Thyroid gland (tissue), 4 donors: ENCODE measurements around the gene OR52D1. TPM values are rescaled to one million over a fixed set of nuclear protein-coding genes. Genes with fewer than 3 reads are reported as not detected.

ENCODE experiments used
- DNase-seq, 2 donors: peaks; one replicate each; pipeline ENCODE4 v3.0.0-alpha.2; 2019
- H3K27ac ChIP-seq, 3 donors: fragments of 200-600 bp; sonication (generic); 1 replicate in 2 of 3; 2 replicates in 1 of 3; pipeline ENCODE4 v1.5.1; 2016 to 2019; ENCODE audit warnings: mild to moderate bottlenecking in 1 of 3, moderate library complexity in 1 of 3
- H3K27me3 ChIP-seq: fragments of 200-600 bp; sonication (generic); one replicate; pipeline ENCODE4 v1.5.1; 2019
- H3K36me3 ChIP-seq, 2 donors: fragments of 200-600 bp; sonication (generic); one replicate each; pipeline ENCODE4 v1.5.1; 2016 to 2019
- H3K4me1 ChIP-seq, 2 donors: fragments of 200-600 bp; sonication (generic); one replicate each; pipeline ENCODE4 v1.5.1; 2017 to 2019
- H3K4me3 ChIP-seq, 3 donors: fragments of 200-600 bp; sonication (generic); replicated peaks in 1 of 3; 1 replicate in 2 of 3; 2 replicates in 1 of 3; pipeline ENCODE4 v1.5.1; 2016; ENCODE audit warnings: mild to moderate bottlenecking in 1 of 3
- H3K9me3 ChIP-seq: fragments of 200-600 bp; sonication (generic); one replicate; pipeline ENCODE4 v1.5.1; 2017
- POLR2A ChIP-seq, 2 donors: fragments of 450-650 bp; IDR thresholded peaks; one replicate each; pipeline ENCODE4 v1.6.1; 2017; ENCODE audit warnings: antibody characterized with exemption in 2 of 2, mild to moderate bottlenecking in 2 of 2, moderate library complexity in 1 of 2
- WGBS, 2 donors: methylation state at CpG; one replicate each; pipeline ENCODE4 v1.1.5; 2017; 5-methylcytosine and 5-hydroxymethylcytosine counted together
- intact Hi-C: fragments of 100-400 bp; cut with DNase I; formaldehyde crosslinking; loops from one replicate; pipeline ENCODE4 v1.15.1; 2023
- total RNA-seq, 4 donors: library from RNA; depleted of rRNA; stranded (reverse); fragments of >200 nt; gene quantifications; one replicate each; pipeline ENCODE4 v1.2.3, GENCODE V29; 2016
- TF ChIP-seq, protein P1 (sequence below), 6 experiments: fragments of 200-600 bp in 3 of 6; fragments of 450-650 bp in 3 of 6; sonication (generic) in 3 of 6; IDR thresholded peaks; one replicate each; pipeline ENCODE4 v1.5.1; 2016 to 2019; ENCODE audit warnings: antibody characterized with exemption in 6 of 6, mild to moderate bottlenecking in 2 of 6, inconsistent platforms in 1 of 6, moderate library complexity in 1 of 6

OR52D1 gene
- total RNA-seq, 4 donors from 2014 or later, result not detected

DNA sequence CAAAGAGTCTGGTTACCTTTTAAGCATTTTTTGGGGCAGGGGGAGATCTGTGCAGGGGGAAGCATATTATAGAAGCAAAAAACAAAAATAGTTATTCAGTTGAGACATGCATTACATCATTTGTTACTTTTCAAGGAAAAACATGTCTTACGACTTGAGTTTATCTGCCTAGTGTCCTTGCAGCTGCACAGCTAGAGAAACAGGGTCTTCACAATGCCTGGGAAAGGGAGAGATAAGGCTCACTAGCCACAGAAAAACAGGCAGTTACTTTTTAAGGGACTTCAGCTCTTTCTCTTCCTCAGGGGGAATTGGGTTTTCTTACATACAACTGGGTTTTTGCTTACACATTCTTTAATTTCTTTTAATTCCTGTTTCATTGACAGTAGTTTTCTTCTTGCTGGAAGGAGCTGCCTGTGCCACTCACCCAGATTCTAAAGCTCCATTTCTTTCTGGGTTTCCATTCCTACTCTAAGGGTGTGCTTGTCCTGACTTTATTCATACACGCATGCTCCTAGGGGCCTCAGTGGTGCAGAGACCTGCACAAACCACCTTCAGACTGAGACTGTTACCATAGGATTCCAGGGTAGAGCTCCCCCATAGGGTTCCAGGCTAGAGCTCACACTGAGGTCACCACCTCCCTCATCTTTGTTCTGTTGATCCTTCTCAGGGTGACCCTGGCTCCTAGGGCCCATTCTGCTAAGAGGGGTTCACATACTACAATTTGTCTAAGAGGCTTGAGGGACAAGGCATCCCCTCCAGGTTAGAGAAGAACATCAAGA is 42.8 kb downstream of the OR52D1 start:
- Histone ChIP-seq H3K4me1 (no peaks in the 10 kb centered on the region), H3K9me3 (no peaks in the 10 kb centered on the region), H3K27me3 (no peaks in the 10 kb centered on the region), H3K36me3 (no peaks in the 10 kb centered on the region), H3K4me3 (no peak overlapping the region), H3K27ac (no peak overlapping the region)
- 80 to 85% methylated on average over 2 of the region's 2 CpGs for WGBS, 2 donors
- intact Hi-C loops, result no loop called here
- TF ChIP-seq POLR2A (IDR thresholded peaks at IDR 0.05), result no peak
- TF ChIP-seq, protein P1, sequence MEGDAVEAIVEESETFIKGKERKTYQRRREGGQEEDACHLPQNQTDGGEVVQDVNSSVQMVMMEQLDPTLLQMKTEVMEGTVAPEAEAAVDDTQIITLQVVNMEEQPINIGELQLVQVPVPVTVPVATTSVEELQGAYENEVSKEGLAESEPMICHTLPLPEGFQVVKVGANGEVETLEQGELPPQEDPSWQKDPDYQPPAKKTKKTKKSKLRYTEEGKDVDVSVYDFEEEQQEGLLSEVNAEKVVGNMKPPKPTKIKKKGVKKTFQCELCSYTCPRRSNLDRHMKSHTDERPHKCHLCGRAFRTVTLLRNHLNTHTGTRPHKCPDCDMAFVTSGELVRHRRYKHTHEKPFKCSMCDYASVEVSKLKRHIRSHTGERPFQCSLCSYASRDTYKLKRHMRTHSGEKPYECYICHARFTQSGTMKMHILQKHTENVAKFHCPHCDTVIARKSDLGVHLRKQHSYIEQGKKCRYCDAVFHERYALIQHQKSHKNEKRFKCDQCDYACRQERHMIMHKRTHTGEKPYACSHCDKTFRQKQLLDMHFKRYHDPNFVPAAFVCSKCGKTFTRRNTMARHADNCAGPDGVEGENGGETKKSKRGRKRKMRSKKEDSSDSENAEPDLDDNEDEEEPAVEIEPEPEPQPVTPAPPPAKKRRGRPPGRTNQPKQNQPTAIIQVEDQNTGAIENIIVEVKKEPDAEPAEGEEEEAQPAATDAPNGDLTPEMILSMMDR (IDR thresholded peaks at IDR 0.05), result no peak
- DNase-seq, result no peak

DNA sequence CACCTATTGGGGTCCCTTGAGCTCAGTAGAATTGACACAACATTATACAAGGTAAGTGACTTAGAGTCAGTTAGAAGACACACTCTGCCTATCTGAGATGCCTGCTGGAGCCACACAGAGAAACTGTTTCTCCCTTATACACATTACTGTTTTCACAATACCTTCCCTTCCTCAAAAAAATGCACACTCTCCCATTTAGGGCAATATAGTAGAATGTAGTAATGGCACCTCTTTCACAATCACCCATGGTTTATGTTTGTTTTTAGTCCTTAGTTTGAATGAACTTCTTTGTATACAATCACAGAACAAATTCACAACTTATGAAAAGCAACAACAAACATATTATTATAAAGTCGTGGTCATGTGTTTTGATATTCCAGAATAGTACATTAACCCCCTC is 45.6 kb downstream of the OR52D1 start:
- intact Hi-C loops, result no loop called here
- no peak overlapping the region for H3K4me3 ChIP-seq
- no peaks in the 10 kb centered on the region for H3K36me3 ChIP-seq
- no peaks in the 10 kb centered on the region for H3K4me1 ChIP-seq
- H3K27me3 ChIP-seq, result no peaks in the 10 kb centered on the region
- no peak for DNase-seq
- H3K27ac ChIP-seq, result no peak overlapping the region
- no peak for TF ChIP-seq POLR2A (IDR thresholded peaks at IDR 0.05)
- TF ChIP-seq, protein P1 (IDR thresholded peaks at IDR 0.05), result no peak
- H3K9me3 ChIP-seq, result no peaks in the 10 kb centered on the region
- 67 to 84% methylated on average over 1 of the region's 1 CpG for WGBS, 2 donors

DNA sequence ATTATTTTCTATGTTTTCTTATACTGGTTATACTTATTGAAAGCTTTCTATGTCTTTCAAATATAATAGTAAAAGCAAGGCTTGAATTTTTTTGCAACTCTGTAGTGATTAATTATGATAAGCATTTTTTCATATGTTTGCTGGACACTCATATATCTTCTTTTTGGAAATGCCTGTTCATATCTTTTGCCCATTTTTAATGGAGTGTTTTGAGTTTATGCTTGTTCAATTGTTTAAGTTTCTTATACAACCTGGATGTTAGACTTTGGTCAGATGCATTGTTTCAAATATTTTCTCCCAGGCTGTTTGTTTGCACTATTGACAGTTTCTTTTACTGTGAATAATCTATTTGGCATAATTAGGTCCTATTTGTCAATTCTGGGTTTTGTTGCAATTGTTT is 48.0 kb downstream of the OR52D1 start:
- intact Hi-C loops, result no loop called here
- no peaks in the 10 kb centered on the region for H3K9me3 ChIP-seq
- no peak overlapping the region for H3K4me3 ChIP-seq
- TF ChIP-seq POLR2A (IDR thresholded peaks at IDR 0.05), result no peak
- TF ChIP-seq, protein P1 (IDR thresholded peaks at IDR 0.05), result no peak
- DNase-seq, result no peak
- H3K27ac ChIP-seq, result no peak overlapping the region
- H3K27me3 ChIP-seq, result no peaks in the 10 kb centered on the region
- H3K4me1 ChIP-seq, result no peaks in the 10 kb centered on the region
- H3K36me3 ChIP-seq, result no peaks in the 10 kb centered on the region

Other genes starting within 250 kb of the OR52D1 start
- gene HBG1, start 238.8 kb upstream of the OR52D1 start, total RNA-seq, result not detected
- gene HBG2, start 233.9 kb upstream of the OR52D1 start, total RNA-seq, result not detected
- gene HBE1, start 218.7 kb upstream of the OR52D1 start, total RNA-seq, result 1 to 10 TPM in 1 of 4 donors, not detected in 3; 1.2 TPM
- not detected for gene OR51B4, start 186.7 kb upstream of the OR52D1 start, total RNA-seq
- gene OR51B2, start 164.4 kb upstream of the OR52D1 start, total RNA-seq, result not detected
- 1 to 10 TPM in 1 of 4 donors, under 1 TPM in 1, not detected in 2; 0.78 to 1.2 TPM for gene OR51B5, start 145.2 kb upstream of the OR52D1 start, total RNA-seq
- not detected for gene OR51B6, start 137.2 kb upstream of the OR52D1 start, total RNA-seq
- not detected for gene OR51M1, start 104.9 kb upstream of the OR52D1 start, total RNA-seq
- gene OR51Q1, start 66.6 kb upstream of the OR52D1 start, total RNA-seq, result not detected
- under 1 TPM in 2 of 4 donors, not detected in 2; 0.33 to 0.93 TPM for gene OR51I1, start 47.2 kb upstream of the OR52D1 start, total RNA-seq
- gene OR51I2, start 39.4 kb upstream of the OR52D1 start, total RNA-seq, result not detected
- 1 to 10 TPM in 3 of 4 donors, under 1 TPM in 1; 0.56 to 2.0 (median 1.6) TPM for gene UBQLN3, start 21.3 kb downstream of the OR52D1 start, total RNA-seq
- gene UBQLNL, start 28.0 kb downstream of the OR52D1 start, total RNA-seq, result 1 to 10 TPM in 2 of 4 donors, under 1 TPM in 2; 0.54 to 2.0 (median 0.87) TPM
- 1 to 10 TPM in 3 of 4 donors, under 1 TPM in 1; 0.78 to 2.8 (median 1.1) TPM for gene OR52H1, start 59.9 kb downstream of the OR52D1 start, total RNA-seq
- gene OR52B6, start 92.2 kb downstream of the OR52D1 start, total RNA-seq, result not detected
- 1 to 10 TPM; 7.1 to 9.6 (median 9.2) TPM for gene TRIM6, start 108.0 kb downstream of the OR52D1 start, total RNA-seq
- gene TRIM34, start 136.3 kb downstream of the OR52D1 start, total RNA-seq, result 10 to 100 TPM in 1 of 4 donors, 1 to 10 TPM in 3; 7.0 to 11.1 (median 7.6) TPM
- gene TRIM5, start 196.4 kb downstream of the OR52D1 start, total RNA-seq, result 10 to 100 TPM; 20.8 to 61.5 (median 43.3) TPM
- 10 to 100 TPM; 20.1 to 45.0 (median 28.1) TPM for gene TRIM22, start 201.1 kb downstream of the OR52D1 start, total RNA-seq
- gene OR56B1, start 247.8 kb downstream of the OR52D1 start, total RNA-seq, result not detected